ENCODE data around the gene DIO3.

DIO3 gene

DNA sequence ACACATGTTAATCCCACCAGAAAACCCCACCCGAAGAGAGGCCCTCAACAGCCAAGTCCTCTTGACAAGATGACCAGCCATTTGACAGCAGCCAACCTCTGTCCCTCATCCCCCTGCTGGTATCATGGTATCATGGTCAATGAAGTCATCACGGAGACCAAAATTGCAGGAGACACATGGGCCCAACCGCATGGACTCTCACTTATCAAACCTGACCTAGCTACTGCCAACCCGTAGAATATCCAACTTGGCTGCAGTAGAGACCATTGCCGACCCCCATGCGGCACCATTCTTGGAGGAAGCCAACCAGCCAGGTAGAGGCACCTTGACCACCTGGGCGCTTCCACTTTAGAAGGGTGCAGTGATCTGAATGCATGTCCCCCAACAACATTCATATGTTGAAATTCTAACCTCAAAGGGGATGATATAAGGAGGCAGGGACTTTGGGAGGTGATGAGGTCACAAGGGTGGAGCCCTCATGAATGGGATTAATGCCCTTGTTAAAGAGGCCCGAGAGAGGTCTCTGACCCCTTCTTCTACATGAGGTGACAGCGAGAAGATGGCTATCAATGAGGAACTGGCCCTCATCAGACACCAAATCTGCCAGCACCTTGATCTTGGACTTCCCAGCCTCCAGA, 33.3 kb downstream of the DIO3 start:
- H4K20me1 ChIP-seq (ENCODE audit: insufficient read depth, low read length): no peaks in the 10 kb centered on the region
- peaks cover 6% of the 10 kb centered on the region for H3K4me1 ChIP-seq (ENCODE audit: insufficient read depth, low read length, severe bottlenecking)
- H3K27ac ChIP-seq (ENCODE audit: low read depth, low read length, poor library complexity, severe bottlenecking): no peak overlapping the region
- peaks cover 4% of the 10 kb centered on the region; the same call in 1 of the 2 replicates for H3K9me3 ChIP-seq (ENCODE audit: low read length)
- H3K27me3 ChIP-seq (ENCODE audit: insufficient read depth, low read length): no peaks in the 10 kb centered on the region
- no peak overlapping the region for H3K4me2 ChIP-seq (ENCODE audit: low read length)
- no peak overlapping the region for H2AFZ ChIP-seq (ENCODE audit: low read length)
- H3K9ac ChIP-seq (ENCODE audit: low read length): no peak overlapping the region
- TF ChIP-seq, protein P1, sequence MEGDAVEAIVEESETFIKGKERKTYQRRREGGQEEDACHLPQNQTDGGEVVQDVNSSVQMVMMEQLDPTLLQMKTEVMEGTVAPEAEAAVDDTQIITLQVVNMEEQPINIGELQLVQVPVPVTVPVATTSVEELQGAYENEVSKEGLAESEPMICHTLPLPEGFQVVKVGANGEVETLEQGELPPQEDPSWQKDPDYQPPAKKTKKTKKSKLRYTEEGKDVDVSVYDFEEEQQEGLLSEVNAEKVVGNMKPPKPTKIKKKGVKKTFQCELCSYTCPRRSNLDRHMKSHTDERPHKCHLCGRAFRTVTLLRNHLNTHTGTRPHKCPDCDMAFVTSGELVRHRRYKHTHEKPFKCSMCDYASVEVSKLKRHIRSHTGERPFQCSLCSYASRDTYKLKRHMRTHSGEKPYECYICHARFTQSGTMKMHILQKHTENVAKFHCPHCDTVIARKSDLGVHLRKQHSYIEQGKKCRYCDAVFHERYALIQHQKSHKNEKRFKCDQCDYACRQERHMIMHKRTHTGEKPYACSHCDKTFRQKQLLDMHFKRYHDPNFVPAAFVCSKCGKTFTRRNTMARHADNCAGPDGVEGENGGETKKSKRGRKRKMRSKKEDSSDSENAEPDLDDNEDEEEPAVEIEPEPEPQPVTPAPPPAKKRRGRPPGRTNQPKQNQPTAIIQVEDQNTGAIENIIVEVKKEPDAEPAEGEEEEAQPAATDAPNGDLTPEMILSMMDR (IDR thresholded peaks at IDR 0.05; ENCODE audit: low read length): no peak
- no peak for TF ChIP-seq EZH2 (IDR thresholded peaks at IDR 0.05; ENCODE audit: borderline replicate concordance, low read length)
- H3K4me3 ChIP-seq (ENCODE audit: low read depth, low read length, poor library complexity, severe bottlenecking): no peak overlapping the region
- no peaks in the 10 kb centered on the region for H3K79me2 ChIP-seq (ENCODE audit: insufficient read depth, low read length)
- H3F3A ChIP-seq (ENCODE audit: insufficient read depth, low read length): no peaks in the 10 kb centered on the region
- H3K36me3 ChIP-seq (ENCODE audit: insufficient read depth, low read length): no peaks in the 10 kb centered on the region
- no peaks in the 10 kb centered on the region for H3K9me2 ChIP-seq (ENCODE audit: low read depth, low read length)

DNA sequence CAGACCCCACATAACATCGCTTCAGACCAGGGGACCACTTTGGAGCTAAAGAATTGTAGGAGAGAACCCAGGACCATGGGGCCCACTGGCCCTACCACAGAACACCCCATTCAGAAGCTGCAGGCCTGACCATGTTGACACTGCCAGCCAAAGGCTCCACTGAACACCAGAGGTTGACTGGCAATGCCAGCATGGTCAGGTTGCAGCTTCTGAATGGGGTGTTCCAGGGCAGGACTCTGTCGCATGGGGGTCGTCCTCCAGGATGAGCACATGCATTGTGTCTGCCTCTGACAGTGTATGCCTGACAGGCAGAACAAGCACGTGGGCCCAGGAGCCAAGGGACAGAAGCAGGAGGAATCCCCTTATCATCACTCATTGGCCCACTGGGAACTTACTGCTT, 34.1 kb downstream of the DIO3 start:
- H3K9ac ChIP-seq (ENCODE audit: low read length): no peak overlapping the region
- no peaks in the 10 kb centered on the region for H3K9me2 ChIP-seq (ENCODE audit: low read depth, low read length)
- no peaks in the 10 kb centered on the region for H3K79me2 ChIP-seq (ENCODE audit: insufficient read depth, low read length)
- H3K4me1 ChIP-seq (ENCODE audit: insufficient read depth, low read length, severe bottlenecking): peaks cover 6% of the 10 kb centered on the region
- no peak overlapping the region for H3K4me2 ChIP-seq (ENCODE audit: low read length)
- H3F3A ChIP-seq (ENCODE audit: insufficient read depth, low read length): no peaks in the 10 kb centered on the region
- TF ChIP-seq EZH2 (IDR thresholded peaks at IDR 0.05; ENCODE audit: borderline replicate concordance, low read length): no peak
- TF ChIP-seq, protein P1 (IDR thresholded peaks at IDR 0.05; ENCODE audit: low read length): no peak
- H3K27ac ChIP-seq (ENCODE audit: low read depth, low read length, poor library complexity, severe bottlenecking): no peak overlapping the region
- peaks cover 4% of the 10 kb centered on the region; the same call in 1 of the 2 replicates for H3K9me3 ChIP-seq (ENCODE audit: low read length)
- no peaks in the 10 kb centered on the region for H3K36me3 ChIP-seq (ENCODE audit: insufficient read depth, low read length)
- no peak overlapping the region for H3K4me3 ChIP-seq (ENCODE audit: low read depth, low read length, poor library complexity, severe bottlenecking)
- H3K27me3 ChIP-seq (ENCODE audit: insufficient read depth, low read length): no peaks in the 10 kb centered on the region
- no peaks in the 10 kb centered on the region for H4K20me1 ChIP-seq (ENCODE audit: insufficient read depth, low read length)
- no peak overlapping the region for H2AFZ ChIP-seq (ENCODE audit: low read length)

DNA sequence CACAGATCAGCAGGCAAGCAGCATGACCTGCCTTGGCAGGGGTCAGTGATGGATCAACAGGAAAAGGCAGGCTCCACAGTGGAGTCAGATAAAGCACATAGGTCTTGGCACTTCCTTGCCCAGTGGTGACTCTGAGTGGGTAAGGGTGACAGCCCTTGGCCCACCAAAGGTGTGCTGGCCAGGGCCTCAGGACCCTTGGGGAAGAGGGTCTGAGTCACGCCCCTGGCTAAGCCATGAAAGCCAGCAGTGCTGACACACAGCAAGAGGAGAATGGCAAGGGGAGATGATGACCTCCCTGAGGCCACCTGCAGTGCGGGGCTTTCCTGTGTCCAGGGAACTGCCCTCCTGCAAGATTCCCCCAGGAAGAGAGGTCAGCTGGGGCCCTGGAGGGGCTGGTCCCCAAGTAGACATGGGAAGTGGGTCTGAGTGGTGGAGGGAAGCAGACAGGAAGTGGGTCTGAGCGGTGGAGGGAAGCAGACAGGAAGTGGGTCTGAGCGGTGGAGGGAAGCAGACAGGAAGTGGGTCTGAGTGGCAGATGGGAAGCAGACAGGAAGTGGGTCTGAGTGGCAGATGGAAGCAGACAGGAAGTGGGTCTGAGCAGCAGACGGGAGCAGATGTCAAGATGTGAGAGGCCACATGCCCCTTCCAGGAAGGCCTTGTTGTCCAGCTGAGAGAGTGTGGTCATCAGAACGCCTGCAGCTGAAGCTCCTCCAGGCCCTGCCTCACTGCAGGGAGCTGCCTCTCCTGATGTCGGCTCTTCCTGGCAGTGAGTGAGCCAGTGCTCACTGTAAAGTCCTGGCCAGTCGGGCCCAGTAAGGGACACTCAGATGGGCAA, 34.8 kb downstream of the DIO3 start:
- no peaks in the 10 kb centered on the region for H3K36me3 ChIP-seq (ENCODE audit: insufficient read depth, low read length)
- no peaks in the 10 kb centered on the region for H4K20me1 ChIP-seq (ENCODE audit: insufficient read depth, low read length)
- H3K4me1 ChIP-seq (ENCODE audit: insufficient read depth, low read length, severe bottlenecking): peaks cover 6% of the 10 kb centered on the region
- H3K27ac ChIP-seq (ENCODE audit: low read depth, low read length, poor library complexity, severe bottlenecking): no peak overlapping the region
- H3K27me3 ChIP-seq (ENCODE audit: insufficient read depth, low read length): no peaks in the 10 kb centered on the region
- TF ChIP-seq, protein P1 (IDR thresholded peaks at IDR 0.05; ENCODE audit: low read length): no peak
- no peak for TF ChIP-seq EZH2 (IDR thresholded peaks at IDR 0.05; ENCODE audit: borderline replicate concordance, low read length)
- H3K9me3 ChIP-seq (ENCODE audit: low read length): peaks cover 4% of the 10 kb centered on the region; the same call in 1 of the 2 replicates
- H3K4me2 ChIP-seq (ENCODE audit: low read length): peak overlapping the region; percentile 19; the same call in 1 of the 2 replicates
- no peaks in the 10 kb centered on the region for H3K9me2 ChIP-seq (ENCODE audit: low read depth, low read length)
- H3K79me2 ChIP-seq (ENCODE audit: insufficient read depth, low read length): no peaks in the 10 kb centered on the region
- H2AFZ ChIP-seq (ENCODE audit: low read length): peak overlapping the region; percentile 7; the same call in 1 of the 2 replicates
- H3K9ac ChIP-seq (ENCODE audit: low read length): no peak overlapping the region
- H3K4me3 ChIP-seq (ENCODE audit: low read depth, low read length, poor library complexity, severe bottlenecking): peak overlapping the region; percentile 20
- H3F3A ChIP-seq (ENCODE audit: insufficient read depth, low read length): no peaks in the 10 kb centered on the region
